HG02798 (cell line): ENCODE results near the gene IFITM10.
"Not testable (repeated sequence)": the region's sequence is repeated elsewhere in the genome, so short reads cannot be mapped to it uniquely, and the experiment has no call there.

ENCODE experiments used
- ATAC-seq: cut with Tn5 transposase; IDR thresholded peaks from one replicate; pipeline ENCODE4 v1.9.1; 2021; ENCODE audit warnings: mild to moderate bottlenecking; ENCODE audit not compliant: unreplicated experiment, poor library complexity

Gene IFITM10

GRCh38 chr11:1778141-1778911 is 27.9 kb upstream of the IFITM10 start:
- ATAC-seq = no peak

GRCh38 chr11:1777737-1778136 is 27.3 kb upstream of the IFITM10 start:
- ATAC-seq = no peak

GRCh38 chr11:1776944-1777715 is 26.7 kb upstream of the IFITM10 start:
- no peak for ATAC-seq

DNA sequence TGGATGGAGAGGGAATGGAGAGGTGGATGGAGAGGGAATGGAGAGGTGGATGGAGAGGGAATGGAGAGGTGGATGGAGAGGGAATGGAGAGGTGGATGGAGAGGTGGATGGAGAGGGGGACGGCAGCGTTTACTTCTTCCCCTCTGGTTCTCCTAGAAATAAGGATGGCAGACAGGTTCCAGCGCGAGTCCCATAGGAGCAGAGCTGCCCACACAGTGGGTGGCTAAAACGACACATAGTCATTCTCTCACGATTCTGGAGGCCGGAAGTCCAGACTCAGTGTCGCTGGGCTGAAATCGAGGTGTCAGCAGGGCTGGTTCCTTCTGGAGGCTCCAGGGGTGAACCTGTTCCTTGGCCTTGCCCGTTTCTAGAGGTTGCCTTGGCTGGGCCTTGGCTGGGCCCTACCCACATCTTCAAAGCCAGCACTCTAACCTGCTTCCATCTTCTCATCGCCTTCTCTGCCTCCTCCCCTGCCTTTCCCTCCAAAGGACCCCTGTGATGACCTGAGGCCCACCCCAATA is 26.0 kb upstream of the IFITM10 start:
- no peak for ATAC-seq

- ATAC-seq = no peak
Observed at GRCh38 chr11:1774886-1775285, 24.5 kb upstream of the IFITM10 start.

DNA sequence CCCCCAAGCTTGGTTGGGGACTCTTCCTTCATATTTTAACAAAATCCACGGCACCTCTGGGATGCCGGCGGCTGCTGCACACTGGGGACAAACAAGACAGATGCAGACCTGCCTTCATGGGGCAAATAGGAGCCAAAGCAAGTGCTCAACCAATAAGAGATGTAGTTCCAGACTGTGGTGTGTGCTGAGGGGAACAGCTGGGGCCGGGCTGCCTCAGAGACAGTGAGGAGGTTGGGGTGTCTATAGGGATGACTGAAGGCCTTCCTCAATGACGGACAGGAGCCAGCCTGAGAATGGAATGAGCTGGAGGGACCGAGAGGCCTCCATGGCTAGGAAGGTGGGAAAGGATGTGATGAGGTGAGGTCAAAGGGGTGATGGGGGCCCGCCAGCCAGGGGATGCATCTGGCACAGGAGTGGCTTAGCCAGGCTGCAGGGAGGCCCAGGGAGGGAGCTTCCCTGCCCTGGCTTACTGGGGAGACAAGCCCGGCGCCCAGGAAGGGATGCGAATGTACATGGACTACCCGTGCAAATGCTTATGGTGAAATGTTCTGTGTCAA is 23.7 kb upstream of the IFITM10 start:
- no peak for ATAC-seq

DNA sequence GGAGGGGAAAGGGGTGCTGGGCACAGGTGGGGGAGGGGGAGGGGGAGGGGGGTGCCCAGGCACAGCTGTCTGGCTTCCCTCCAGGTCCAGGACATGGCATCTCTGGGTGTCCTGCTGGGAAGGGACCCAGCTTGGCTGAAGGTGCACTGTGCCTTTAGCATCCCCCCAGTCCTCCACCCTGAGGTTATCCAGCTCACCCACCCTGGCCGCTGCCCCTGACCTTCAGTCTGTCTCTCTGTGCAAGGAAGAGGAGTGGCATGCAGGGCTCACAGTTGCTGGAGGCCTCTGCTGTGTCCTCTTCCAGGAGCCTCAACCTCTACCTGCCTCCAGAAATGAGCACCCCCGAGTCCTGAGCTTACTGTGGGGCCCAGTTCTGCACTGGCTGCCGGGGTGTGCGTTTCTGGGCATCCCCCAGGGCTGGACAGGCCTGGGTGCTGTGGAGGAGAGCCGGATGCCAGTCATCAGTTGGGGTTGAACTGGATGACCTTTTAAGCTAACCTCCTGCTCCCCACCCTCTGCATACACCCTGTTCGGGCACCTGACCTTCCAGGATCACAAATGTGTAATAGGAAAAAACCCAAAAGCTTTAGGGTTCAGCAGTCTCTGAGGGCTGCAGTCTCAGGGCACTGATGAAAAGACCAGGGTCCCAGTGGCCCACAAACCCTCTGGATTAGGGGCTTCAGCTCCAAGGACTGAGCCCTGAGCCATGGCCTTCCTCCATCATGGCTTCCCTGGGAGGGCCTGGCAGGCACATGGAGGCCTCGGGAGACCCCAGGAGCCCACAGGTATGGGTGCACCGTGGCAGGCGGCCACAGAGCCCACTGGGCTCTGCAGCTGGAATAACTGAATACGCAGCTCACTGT is 23.0 kb upstream of the IFITM10 start:
- ATAC-seq = no peak

DNA sequence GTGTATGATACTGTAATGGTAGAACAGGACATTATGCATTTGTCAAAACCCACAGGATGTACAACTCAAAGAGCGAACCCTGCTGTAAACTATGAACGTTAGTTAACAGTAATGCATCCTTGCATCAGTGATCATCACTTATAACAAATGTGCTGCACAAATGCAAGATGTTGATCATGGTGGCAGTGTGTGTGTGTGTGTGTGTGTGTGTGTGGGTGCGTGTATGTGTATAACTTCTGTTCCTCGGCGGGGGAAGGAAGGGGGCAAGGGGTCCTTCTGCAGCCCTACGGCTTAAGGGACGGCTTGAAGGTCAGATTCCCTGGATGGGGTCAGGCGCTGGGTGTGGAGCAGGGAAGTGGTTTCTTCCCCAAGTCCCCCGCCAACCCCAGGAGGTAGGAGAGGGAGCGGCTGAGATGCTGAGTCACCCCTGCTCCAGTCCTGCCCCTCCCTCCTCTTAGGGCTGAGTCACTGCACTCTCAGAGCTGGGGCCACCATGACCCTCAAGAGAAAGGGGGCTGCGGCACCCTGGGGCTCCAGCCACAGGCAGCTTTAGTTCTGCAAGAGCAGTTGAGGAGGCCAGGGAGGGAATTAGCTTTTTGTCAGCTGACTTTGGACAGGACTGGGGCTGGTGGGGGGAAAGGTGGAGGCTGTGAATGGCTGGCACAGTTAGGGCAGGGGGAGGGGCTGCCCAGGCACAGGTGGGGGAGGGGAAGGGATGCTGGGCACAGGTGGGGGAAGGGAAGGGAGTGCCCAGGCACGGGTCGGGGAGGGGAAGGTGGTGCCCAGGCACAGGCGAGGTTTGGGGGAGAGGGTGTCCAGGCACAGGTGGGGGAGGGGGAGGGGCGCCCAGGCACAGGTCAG is 22.1 kb upstream of the IFITM10 start:
- ATAC-seq = no peak

GRCh38 chr11:1771700-1772099 is 21.3 kb upstream of the IFITM10 start:
- ATAC-seq = no peak

DNA sequence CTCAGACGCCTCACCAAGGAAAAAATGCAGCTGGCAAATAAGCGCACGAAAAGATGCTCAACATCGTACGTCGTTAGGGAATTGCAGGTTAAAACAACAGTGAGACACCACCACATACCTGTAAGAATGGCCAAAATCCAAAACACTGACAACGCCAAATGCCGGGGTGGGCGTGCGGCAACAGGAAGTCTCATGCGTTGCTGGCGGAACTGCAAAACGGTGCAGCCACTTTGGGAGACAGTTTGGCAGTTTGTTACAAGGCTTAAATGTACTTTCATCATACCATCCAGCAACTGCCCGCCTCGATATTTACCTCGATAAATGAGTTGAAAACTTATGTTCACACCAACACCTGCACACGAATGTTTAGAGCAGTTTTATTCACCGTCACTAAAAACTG is 20.9 kb upstream of the IFITM10 start:
- no peak for ATAC-seq

- ATAC-seq = no peak
Observed at GRCh38 chr11:1770528-1770927, 20.1 kb upstream of the IFITM10 start.

- ATAC-seq = no peak
Observed at GRCh38 chr11:1770061-1770460, 19.7 kb upstream of the IFITM10 start.

- not testable (repeated sequence) for ATAC-seq
Observed at GRCh38 chr11:1769304-1769936, 19.0 kb upstream of the IFITM10 start.

GRCh38 chr11:1768141-1768469 is 17.7 kb upstream of the IFITM10 start:
- no peak for ATAC-seq

DNA sequence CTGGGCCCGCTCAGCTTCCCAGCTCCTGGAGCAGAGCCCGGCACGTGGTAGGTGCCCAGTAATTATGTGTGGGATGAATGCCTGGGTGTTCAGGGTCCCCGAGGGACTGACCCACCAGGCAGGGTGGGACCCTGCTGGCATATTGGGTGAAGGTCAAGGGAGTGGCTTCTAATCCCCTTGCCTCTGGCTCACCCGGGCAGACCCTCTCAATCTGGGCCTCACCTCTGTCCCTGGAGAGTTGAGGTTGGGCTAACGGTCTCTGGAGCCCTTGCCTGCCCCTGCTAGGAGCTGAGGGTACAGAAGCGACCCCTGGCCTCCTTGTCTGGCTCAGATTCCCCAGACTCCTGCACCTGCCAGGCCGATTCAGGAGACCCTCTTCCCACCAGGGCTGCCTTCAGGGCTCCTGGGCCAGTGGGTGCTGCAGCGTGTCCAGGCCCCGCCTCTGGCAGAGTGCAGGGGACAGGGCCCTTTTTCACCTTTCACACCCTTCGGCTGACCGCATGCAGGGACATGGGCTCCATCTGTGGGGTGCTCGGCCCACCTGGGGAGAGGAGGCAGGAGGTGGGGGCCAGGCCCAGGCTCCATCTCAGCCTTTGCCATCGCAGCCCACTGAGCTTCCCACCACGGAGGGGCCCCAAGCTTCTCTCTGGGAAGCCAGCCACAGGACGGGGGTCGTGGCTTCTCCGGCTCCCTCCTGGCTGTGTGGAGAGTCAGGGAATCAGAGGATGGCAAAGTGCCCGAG is 17.2 kb upstream of the IFITM10 start:
- ATAC-seq = no peak

- ATAC-seq = no peak
Observed at GRCh38 chr11:1766719-1767398, 16.5 kb upstream of the IFITM10 start.

DNA sequence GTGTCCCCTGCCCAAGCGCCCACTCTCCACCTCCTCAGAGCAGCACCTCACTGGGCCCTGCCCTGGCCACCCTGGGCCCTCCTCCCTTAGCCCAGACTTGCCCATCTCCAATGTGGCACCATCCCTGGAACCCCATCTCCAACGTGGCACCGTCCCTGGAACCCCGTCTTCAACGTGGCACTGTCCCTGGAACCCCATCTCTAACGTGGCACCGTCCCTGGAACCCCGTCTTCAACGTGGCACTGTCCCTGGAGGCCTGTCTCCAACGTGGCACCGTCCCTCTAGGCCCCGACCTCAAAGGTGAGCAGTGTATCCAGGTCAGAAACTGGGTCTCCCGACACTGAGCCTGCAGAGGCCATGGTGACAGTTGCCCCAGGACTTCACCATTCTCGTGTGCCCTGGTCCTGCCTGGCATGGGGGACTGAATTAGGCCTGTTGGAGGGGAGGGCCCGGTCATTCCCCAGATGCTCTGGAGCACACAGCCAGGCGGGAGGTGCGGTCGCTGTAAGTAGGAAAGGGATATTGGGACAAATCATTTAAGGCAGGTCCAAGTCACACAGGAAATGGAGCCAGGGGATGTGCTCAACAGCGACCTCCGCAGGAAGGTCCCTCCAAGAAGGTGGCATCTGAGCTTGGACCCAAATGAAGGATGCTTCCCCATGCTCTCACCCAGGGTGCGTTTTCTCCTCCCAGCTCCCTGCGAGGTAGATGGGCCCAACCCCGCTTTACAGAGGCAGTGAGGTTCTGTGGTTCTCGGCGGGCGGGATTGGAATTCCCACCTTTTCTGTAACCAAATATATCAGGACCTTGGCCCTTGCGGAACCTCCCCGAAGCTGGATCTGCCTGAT is 15.7 kb upstream of the IFITM10 start:
- ATAC-seq = no peak
